OCI-LY3 (cell line): ENCODE measurements around the gene ZFYVE9.

Experiments used
- EZH2phosphoT487 ChIP-seq: fragments of 200-600 bp; shearing (Covaris generic); IDR thresholded peaks from 2 replicates; pipeline ENCODE4 v1.6.1; 2018; ENCODE audit warnings: antibody characterized with exemption, mixed run types, low read depth
- TF ChIP-seq, protein P1 (sequence below): fragments of 200-600, 300-600 bp; sonication (generic); IDR thresholded peaks from 2 replicates; pipeline ENCODE4 v1.5.1; 2014; ENCODE audit warnings: antibody characterized with exemption, low read length, low read depth

DNA sequence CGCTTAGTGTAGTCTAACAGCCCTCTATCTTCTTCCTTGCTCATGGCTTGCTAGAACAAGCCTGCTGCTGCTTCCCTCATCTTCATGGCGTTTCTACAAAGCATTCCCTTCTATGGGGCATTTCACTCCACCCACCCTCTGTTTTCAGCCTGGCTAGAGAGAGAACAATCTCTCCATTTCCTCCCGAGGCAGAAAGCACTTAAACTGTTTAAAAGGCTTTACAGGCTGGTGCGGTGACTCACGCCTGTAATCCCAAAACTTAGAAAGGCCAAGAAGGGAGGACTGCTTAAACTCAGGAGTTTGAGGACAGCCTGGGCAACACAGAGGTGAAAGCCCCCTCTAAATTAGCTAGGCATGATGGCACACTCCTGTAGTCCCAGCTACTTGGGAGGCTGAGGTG lies 244.6 kb downstream of the ZFYVE9 start:
- TF ChIP-seq, protein P1, sequence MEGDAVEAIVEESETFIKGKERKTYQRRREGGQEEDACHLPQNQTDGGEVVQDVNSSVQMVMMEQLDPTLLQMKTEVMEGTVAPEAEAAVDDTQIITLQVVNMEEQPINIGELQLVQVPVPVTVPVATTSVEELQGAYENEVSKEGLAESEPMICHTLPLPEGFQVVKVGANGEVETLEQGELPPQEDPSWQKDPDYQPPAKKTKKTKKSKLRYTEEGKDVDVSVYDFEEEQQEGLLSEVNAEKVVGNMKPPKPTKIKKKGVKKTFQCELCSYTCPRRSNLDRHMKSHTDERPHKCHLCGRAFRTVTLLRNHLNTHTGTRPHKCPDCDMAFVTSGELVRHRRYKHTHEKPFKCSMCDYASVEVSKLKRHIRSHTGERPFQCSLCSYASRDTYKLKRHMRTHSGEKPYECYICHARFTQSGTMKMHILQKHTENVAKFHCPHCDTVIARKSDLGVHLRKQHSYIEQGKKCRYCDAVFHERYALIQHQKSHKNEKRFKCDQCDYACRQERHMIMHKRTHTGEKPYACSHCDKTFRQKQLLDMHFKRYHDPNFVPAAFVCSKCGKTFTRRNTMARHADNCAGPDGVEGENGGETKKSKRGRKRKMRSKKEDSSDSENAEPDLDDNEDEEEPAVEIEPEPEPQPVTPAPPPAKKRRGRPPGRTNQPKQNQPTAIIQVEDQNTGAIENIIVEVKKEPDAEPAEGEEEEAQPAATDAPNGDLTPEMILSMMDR: no peak
- TF ChIP-seq EZH2phosphoT487: no peak
